ENCODE data around the gene SLC2A3. TPM values are rescaled to one million over a fixed set of nuclear protein-coding genes. Genes with fewer than 3 reads are reported as not detected.

The SLC2A3 gene
- total and polyA plus RNA-seq, 2 of the 13 experiments (the other 11 are each of a cell fraction or from before 2014, with no cell fraction given): 39.3 to 580 TPM

DNA sequence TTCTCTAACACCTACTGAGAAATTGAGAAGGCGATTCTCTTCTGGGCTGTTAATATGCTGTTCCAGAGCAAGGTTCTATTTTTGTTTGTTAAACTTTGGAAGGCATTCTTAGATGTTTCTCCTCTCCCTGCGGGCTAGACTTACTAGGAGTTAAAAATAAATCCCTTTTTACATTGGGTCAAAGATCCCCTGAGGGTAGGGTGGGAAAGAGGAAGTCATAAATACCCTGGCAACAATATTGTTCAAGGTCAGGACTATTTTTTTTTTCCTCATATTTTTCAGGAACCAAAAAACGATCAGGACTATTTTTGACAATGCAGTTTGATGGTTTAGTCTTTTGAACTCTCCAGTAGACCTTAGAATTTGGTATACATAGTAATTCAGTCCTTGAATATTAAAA, 51.3 kb downstream of the SLC2A3 start (continued):
- TF ChIP-seq ZNF136 (CRISPR knock-in tag; IDR thresholded peaks at IDR 0.05; ENCODE audit: low read depth): no peak
- TF ChIP-seq ZNF503 (CRISPR knock-in tag; IDR thresholded peaks at IDR 0.05): no peak
- no peak for TF ChIP-seq SOX13 (IDR thresholded peaks at IDR 0.05)
- TF ChIP-seq SOX13 (CRISPR knock-in tag; conservative IDR thresholded peaks at IDR 0.05 in 1 of 2, IDR thresholded peaks at IDR 0.05 in 1 of 2): peak in 1 of 2 experiments; percentile 15; a peak in 1 of 4 replicates
- TF ChIP-seq, protein P1, sequence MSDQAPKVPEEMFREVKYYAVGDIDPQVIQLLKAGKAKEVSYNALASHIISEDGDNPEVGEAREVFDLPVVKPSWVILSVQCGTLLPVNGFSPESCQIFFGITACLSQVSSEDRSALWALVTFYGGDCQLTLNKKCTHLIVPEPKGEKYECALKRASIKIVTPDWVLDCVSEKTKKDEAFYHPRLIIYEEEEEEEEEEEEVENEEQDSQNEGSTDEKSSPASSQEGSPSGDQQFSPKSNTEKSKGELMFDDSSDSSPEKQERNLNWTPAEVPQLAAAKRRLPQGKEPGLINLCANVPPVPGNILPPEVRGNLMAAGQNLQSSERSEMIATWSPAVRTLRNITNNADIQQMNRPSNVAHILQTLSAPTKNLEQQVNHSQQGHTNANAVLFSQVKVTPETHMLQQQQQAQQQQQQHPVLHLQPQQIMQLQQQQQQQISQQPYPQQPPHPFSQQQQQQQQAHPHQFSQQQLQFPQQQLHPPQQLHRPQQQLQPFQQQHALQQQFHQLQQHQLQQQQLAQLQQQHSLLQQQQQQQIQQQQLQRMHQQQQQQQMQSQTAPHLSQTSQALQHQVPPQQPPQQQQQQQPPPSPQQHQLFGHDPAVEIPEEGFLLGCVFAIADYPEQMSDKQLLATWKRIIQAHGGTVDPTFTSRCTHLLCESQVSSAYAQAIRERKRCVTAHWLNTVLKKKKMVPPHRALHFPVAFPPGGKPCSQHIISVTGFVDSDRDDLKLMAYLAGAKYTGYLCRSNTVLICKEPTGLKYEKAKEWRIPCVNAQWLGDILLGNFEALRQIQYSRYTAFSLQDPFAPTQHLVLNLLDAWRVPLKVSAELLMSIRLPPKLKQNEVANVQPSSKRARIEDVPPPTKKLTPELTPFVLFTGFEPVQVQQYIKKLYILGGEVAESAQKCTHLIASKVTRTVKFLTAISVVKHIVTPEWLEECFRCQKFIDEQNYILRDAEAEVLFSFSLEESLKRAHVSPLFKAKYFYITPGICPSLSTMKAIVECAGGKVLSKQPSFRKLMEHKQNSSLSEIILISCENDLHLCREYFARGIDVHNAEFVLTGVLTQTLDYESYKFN (CRISPR knock-in tag; conservative IDR thresholded peaks at IDR 0.05): 0 out of 2 replicates have a peak, but pooled peaks have one; percentile 21
- no peak for TF ChIP-seq NR2F2 (IDR thresholded peaks at IDR 0.05; ENCODE audit: borderline replicate concordance, low read depth)
- TF ChIP-seq ZNF652 (CRISPR knock-in tag; IDR thresholded peaks at IDR 0.05; ENCODE audit: borderline replicate concordance, low read depth): peak; percentile 48; the same call in 1 of the 2 replicates
- no peak for TF ChIP-seq ZNF609 (CRISPR knock-in tag; IDR thresholded peaks at IDR 0.05; ENCODE audit: borderline replicate concordance)
- no peak for TF ChIP-seq NPAS2 (CRISPR knock-in tag; IDR thresholded peaks at IDR 0.05; ENCODE audit: borderline replicate concordance)
